GM21423 (cell line): ENCODE results near the gene ERCC6L2.

Source experiments
- ATAC-seq: cut with Tn5 transposase; IDR thresholded peaks from one replicate; pipeline ENCODE4 v1.9.1; 2021; ENCODE audit warnings: mild to moderate bottlenecking, moderate library complexity; ENCODE audit not compliant: unreplicated experiment

ERCC6L2 gene

DNA sequence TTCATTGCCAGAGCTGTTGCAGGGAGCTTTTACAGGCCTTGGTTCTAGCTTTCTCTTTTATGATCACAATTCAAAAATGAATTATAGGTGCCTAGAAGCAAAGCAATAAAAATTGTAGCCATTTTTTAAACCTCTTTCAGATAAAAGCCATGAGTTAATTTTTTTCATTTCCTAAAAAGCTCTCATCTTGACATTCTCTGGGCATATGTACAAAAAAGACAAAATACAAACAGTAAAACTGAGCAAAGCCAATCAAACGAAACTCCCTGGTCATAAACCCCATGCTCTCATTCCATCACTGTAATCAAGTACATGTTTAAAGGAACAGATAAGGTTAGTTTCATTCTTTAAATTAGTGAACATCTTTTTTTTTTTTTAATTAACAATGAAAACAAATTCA is 101.9 kb downstream of the ERCC6L2 start:
- no peak for ATAC-seq

DNA sequence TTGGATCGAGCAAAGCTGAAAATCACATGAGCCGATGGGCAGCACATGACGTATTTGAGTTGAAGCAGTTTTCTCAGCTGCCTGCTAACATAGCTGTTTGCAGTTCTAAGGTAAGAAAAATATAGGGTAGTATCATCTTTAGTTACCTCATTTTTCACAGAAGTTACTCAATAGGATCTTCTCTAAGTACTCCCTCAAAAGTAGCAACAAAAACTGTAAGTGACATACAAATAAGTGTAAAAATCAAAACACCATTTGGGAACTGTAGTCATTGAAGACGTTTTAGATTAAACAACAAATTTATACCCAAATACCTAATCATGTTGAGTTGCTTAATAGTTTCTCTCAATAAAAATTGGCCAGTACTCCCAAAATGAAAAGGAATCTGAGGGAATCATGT is 102.6 kb downstream of the ERCC6L2 start:
- no peak for ATAC-seq

DNA sequence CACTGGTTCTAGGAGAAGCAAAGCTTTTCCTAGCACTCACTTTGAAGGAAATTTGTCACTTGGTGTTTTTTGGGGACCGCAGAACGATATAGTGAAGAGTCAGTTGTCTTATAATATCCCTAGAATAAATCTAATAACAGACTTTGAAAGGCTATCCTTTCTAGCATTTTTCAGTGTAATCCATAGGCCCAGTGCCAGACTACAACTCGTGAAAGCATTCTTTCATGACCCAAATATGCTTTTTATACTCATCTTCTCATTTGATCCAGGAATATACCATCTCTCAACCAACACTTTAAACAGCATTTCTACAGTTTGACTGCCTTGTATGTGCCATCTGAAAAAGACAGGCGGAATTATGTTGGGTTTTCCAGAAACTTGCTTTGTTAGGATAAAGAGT is 104.0 kb downstream of the ERCC6L2 start:
- ATAC-seq = no peak

DNA sequence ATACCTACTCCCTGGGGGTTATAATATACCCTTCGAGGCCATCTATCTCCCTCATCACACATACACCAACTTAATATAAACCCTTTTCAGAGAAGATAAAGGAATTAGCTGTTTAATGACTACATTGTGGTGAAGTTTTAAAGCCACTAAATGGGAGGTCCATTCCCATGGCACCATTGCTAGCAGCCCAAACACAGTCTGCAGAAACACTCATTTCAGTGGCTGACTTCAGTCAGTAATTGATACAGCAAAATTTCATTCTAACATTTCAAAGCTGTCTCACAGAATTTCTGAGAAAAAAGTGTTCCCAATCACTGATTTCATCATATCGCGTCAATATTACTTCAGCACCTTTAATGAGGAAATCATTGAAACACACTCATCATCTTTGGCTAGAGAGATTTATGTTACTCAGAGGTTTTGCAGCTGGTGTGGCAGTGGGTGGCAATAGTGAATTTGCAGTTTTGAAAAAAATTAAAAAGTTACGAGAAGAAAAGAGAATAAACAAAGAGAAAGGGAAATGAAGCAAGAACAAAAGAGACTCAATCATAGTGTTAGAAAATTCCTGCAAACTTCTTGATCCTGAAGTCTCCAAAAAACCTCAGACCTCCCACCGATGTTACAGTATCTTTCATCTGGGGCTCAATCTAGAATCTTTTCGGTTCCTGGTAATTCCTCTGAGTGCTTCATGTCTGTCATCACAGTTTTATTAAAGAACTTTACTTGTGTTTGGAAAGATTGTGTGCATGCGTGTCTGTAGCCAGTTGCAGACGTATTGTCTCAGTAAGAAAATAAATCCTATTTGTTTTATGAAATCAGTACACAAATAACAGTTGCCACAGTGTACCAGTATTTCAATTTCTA is 105.0 kb downstream of the ERCC6L2 start:
- no peak for ATAC-seq

DNA sequence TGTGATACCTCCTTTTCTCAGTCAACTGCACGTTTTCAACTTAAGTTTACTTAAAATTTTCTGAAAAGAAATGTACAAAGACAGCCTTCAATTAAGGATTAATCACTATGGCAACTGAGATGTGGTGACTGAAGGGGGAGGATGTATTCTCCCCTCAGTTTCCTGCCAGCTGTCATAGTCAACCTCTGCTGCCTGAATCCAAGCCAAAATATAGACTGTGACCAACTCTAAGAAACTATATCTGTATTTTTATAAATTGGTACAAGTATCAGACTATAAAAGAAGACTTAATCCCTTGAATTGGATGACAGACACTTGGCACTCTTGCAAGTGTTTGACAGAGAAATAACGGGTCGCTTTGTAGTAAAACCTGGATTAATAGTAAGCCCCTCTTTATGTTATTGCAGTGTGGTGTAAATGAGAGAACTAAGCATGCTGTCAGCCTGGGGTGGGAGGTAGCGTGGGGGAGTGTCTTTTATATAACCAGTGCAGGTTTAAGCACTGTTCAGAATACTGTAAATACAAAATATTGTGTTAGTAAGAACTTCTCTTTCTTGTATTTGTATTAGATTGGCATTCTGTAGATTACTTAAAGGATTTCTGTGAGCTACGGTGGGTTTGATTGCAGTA is 106.4 kb downstream of the ERCC6L2 start:
- no peak for ATAC-seq

DNA sequence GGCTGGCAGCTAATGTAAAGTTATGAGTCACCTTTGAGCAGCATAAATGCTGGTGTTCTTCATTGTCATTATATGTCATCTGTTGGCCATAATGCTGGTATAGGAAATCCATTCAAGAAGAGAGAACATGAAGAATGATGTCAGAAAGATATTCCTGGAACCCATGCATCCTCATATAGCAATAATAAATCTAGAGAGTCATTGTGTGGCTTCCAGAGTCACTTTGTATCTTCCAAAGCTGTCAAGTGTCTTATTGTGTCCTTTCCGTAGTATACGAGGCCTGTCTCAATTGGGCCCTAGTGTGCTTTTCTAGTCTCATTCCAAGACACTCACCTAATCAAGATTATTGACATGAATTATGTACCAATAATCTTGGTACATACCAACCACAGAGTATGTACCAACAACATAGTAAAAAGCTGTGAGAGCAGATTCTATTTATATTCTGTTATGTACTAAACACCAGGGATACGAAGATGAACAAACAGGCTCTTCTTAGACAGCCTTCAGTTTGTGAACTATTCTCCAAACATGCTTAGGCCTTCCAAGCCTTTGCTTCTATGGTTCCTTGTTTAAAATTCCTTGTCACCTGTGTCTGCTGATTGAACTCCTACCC is 110.1 kb downstream of the ERCC6L2 start:
- no peak for ATAC-seq

DNA sequence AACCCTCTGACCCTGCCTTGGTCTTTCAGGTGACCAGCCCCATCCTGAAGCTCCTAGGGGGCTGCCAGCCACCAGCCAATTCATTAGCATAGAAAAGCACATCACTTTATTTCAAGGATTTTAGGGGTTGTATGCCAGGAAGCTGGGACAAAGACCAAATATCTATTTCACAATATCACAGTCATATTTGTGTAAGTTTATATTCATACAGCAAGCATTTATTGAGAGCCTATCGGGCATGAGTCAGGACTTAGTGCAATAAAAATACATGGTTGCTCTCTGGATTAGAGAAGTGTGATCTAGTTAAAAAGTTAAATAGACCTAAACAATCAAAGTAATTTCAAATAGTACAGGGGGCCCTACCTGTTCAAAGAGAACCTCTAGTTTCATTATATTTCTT is 113.8 kb downstream of the ERCC6L2 start:
- ATAC-seq = no peak

DNA sequence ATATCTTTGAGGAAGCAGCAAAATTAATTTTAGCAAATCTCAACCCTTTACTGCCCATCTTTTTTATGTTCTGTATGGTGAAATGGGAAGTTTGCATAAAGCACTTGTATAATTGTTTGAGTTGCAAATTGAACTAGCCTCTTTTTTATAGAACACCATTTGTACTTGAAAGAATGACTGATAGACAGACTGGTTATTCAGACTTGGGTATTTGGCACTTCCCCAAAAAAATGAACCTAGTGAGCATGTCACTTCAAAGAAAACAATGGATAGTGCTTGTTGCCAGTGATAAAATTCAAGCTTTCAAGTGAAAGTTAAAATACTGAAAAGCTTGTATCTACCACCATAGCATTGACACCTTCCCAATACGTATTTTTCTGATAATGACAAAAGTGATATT is 115.8 kb downstream of the ERCC6L2 start:
- no peak for ATAC-seq

DNA sequence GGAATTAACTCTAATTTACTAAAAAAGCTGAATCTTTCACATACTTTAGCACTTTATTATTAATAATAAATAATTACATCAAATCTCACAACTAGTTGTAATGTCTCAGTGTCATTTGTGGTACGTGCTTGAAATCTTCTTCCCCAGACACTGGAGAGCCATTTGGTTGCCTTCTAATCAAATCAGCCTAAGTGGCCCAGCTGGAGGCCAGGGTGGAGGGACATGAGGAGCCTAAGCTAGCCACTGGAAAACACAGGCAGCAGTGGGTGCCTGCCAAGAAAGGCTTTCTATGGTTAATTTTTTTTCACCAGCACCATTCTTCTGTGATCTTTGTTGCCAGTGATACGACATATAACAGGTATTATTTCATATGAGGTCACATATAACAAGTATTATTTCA is 117.0 kb downstream of the ERCC6L2 start:
- no peak for ATAC-seq

DNA sequence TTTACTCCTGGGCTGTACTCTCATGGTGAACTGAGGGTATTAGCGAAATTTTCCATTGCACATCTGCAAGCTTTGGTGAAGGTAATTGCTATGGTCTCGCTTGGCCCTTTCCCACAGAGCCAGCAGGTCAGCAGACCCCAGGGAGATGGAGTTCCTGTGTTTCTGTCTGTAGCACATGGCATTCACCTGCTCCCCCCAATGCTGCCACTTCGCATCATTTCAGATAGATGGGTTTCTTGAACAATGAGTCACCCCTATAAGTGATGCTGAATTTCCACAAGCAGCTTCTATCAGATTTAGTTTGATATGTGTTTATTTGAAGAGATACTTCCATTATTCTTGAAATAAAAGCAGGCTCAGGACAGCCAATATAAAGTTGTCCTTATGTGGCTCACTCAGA is 117.8 kb downstream of the ERCC6L2 start:
- no peak for ATAC-seq

DNA sequence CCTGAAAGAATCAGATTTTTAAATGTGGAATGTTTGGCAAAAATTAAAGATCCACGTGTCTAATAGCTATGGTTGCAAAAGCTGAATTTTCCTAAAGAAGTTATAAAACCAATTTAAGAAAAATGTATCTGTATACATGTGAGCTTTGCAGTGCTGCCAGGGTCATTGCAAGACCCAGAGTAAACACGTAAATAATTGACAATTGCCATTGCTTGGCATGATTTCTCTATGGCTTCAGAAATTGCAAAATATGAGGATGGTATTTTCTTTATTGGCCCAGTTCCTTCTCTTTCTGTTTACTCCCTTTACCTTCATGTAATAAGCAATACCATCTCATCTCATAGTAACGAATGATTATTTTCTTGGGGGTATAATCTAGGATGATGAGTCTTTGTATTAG is 123.9 kb downstream of the ERCC6L2 start:
- no peak for ATAC-seq

DNA sequence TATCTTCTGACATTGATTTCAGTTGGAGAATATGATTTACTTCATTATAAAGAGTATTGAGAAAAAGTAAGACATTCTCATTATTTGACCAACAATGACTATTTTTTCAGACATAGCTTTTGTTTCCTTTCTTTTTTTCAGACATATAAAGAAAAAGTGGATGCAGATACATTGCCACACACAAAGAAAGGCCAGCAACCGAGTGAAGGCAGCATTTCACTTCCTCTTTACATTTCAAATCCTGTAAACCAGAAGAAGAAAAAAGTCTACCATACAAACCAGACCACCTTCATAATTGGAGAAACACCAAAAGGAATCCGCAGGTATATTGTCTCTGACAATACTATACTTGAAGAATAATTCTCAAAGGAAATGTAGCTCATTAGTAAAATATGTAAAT is 128.9 kb downstream of the ERCC6L2 start:
- no peak for ATAC-seq

DNA sequence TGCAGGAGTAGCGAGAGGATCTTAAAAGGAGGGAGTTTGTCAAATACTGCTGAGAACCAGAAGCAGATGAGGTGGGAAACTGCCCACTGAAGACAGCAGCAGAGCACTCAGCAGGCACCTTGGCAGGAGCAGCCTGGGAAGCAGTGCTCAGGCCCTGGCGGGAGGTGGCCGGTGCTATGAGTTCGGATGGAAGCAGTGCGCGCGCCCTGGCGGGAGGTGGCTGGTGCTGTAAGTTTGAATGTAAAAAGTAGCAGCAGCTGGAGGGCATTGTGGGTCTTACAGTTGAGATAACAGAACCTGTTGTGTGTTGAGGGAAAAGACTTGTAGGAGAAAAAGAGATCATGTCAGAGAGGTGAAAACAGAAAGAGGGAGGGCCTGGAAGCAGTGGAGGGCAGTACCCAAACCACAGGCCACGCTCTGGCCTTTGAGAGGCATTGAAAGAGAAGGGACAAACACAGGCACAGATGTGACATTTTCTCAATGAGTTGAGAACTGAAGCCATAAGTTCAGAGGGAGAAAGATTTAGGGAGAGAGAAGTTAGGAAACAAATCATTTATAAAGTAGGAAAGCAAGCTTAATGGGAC is 130.9 kb downstream of the ERCC6L2 start:
- ATAC-seq = no peak

DNA sequence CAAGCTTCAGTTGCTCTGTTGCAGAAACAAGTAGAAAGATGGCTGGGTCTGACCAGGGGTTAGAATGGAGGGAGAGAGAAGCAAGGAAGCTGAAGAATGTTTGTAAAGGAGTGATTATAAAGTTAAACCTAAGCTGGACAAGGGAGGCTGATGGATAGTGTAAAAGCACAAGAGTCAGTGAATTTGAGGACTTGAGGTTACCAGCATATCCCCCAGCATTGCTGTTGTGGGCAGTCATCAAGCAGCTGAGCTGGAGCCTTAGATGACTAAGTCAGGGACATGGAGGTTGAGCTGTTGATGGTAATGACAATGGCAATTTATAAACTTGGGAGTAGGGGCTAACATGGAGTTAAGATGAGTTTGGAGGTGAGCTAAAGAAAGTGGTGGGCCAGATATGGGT is 131.5 kb downstream of the ERCC6L2 start:
- no peak for ATAC-seq

DNA sequence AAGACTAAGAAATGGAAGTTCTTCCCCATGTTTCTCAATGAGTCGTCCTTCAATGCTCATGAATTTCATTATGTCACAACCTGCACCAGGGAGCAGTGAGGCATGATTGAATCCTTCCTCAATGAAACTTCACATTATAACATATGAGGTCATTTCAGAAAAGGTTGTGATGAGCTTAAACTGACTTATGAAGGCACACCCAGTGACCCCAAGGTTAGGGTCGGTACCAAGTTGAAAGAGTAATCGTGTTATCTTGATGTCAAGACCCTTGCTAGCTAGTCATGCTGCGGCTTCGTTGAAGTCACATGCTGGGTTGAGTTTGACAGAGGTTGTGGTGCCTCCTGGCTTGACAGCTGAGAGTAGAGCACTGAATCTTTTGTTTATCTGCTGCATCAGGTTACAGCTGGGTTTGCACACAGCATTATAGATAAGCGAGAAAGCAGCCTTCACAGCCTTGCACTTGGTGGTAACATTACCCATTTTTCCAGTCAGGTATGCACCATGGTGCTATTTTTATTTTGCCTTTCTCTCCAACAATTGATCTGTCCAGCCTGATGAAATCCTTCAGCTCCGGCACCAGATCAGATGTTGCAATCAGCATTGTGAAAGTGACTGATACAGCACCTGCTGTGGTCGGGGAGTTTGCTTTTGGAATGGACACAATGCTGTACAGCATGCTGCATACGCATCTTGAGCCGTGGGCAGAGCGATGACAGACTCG is 133.2 kb downstream of the ERCC6L2 start:
- no peak for ATAC-seq

DNA sequence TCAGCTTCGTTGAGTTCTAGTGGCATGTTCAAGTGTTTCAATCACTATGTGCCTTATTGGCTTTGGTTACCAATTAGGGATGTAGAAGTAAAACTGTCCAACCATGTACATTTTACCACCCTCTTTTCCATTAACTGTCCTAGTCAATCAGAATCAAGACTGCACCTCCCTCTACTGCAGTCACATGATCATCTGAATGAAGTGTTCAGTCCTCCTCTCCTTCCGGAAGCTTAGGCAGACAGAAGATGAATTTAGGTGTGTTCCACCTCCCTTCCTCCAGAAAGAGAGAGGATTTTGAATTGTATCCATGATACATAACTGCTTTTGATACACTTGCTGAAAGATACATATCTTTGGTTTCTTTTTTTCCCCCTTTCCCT is 133.7 kb downstream of the ERCC6L2 start:
- ATAC-seq = no peak

DNA sequence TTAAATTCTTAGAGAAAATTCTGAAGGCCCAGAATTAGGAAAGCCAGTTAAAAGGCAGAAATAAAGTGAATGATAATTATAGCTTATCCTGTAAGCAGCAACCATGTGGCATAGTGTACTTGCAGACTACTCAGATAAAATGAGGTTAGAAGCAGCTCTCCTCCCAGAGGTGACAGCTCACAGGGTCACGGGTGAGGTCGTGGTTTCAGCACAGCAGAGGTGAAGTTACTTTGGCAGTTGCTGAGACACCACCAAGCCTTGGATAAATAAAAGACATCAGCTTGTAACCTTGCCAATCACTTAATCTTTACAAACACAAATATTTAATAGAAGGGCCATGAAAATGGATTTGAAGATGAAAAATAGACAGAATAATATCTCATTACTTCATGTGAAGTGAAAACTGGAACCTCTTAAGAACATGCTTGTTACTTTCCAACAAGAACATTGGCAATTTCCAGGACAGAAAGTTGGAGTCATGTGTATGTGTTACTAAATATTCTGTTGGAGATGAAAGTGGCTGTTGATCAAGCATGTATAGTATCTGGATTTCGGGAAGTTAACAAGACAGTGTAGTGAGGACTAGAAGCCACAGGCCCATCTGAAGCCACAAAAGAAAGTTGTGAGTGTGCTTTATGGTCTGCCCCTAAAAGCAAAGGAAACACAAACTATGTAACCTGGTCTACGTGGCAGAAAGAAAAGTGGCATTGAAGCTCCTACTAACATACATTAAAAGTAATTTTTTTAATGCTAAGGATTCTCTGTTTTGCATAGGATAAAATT is 134.4 kb downstream of the ERCC6L2 start:
- ATAC-seq = no peak

DNA sequence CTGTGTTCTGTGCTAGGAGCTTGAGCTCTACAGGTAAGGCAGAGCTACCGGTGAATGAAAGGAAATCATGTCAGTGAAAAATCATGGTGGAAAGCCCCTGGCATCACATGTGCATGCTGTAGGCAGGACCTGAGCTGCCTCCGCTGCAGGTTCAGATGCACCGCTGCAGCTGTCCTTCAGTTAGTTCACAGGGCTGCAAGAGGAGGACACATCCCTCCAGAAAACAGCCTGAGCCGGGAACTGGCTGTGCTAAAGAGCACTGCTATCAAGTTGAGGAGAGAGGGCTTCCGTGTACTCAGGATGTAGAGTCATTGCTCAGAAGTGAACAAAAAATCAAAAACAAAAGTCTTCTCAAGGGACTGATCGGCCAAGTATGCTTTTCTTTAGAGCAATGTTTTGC is 138.6 kb downstream of the ERCC6L2 start:
- ATAC-seq = no peak

DNA sequence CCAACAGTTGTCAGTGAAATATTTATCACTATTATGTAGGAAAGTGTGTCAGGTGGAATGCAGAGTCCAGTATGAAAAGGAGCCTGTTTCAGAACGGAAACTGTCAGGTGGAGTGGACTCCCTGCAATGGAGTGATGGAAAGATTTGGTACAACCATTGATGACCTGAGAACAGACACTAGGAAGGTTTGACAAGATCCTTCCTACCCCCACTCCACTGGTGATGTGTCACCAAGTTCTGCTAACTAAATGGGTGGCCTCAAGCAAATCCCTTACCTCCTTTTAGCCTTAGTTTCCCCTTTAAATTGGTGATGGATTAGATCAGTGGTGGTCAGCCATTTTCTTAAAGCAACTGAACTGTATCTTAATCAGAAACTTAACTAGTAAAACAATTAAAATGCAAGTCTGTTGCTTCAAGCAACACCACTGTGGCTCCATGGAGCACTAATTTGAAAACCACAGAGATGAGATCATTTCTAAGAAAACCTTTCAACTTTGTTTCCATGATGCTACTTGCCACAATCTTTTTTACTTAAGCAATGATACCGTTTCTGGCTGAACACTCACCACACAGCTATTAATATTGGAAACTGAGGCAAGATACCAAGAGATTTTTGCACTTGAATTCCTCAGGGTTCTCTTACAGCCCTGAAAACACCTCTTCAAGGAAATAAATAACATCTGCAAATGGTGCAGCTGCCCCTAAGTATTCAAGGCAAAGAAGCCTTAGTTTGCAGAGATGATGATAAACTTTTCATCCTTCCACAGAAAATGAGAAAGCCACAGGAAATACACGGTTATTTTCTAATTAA is 140.6 kb downstream of the ERCC6L2 start:
- no peak for ATAC-seq
